ENCODE results near the gene TRA2B. TPM values are rescaled to one million over a fixed set of nuclear protein-coding genes. Genes with fewer than 3 reads are reported as not detected.

TRA2B gene
- total RNA-seq, 2 experiments from 2014 or later = 549 to 585 TPM

DNA sequence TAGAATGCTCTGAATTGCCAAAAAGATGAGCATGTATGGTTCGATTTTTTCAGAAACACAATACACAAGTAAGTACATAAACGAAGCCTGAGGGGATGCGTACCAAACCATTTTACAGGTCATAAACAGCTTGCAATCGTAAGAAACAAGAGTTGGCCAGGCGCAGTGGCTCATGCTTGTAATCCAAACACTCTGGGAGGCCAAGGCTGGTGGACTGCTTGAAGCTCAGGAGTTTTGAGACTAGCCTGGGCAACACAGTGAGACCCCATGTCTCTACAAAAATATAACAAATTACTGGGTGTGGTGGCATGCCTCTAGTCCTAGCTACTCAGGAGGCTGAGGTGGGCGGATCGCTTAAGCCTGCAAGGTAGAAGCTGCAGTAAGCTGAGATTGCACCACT lies 13.4 kb downstream of the TRA2B start:
- Mint-ChIP-seq H3K27ac (peak overlapping the region; percentile 56), H3K36me3 (ENCODE audit: low read depth) (peaks cover 100% of the 10 kb centered on the region)
- TF ChIP-seq, protein P1, sequence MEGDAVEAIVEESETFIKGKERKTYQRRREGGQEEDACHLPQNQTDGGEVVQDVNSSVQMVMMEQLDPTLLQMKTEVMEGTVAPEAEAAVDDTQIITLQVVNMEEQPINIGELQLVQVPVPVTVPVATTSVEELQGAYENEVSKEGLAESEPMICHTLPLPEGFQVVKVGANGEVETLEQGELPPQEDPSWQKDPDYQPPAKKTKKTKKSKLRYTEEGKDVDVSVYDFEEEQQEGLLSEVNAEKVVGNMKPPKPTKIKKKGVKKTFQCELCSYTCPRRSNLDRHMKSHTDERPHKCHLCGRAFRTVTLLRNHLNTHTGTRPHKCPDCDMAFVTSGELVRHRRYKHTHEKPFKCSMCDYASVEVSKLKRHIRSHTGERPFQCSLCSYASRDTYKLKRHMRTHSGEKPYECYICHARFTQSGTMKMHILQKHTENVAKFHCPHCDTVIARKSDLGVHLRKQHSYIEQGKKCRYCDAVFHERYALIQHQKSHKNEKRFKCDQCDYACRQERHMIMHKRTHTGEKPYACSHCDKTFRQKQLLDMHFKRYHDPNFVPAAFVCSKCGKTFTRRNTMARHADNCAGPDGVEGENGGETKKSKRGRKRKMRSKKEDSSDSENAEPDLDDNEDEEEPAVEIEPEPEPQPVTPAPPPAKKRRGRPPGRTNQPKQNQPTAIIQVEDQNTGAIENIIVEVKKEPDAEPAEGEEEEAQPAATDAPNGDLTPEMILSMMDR (IDR thresholded peaks at IDR 0.05) = no peak

DNA sequence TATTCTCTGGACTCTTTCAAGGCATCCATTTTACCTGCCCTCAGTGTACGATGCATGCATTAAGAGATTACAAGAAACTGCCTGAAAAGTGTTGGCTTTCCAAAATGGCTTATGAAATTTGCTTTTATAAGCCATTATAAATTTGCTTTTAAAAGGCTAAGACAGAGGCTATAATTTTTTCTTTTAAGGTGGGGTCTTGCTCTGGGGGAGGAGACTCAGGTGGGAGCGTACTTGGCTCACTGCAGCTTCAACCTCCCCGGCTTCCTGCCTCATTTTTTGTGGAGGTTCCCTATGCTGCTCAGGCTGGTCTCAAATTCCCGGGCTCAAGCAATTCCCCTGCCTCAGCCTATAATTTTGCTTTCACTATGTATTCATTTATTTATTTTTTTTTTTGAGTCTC lies 17.6 kb downstream of the TRA2B start:
- no peak for ATAC-seq (ENCODE audit: poor library complexity)
- no peak overlapping the region for H3K27ac ChIP-seq (ENCODE audit: low read depth in 1 of 2, low read length in 2 of 2)
- CTCF ChIA-PET = interaction anchor here (0.9 to 1.8 kb wide), 2 partner anchors 12 to 24 kb away, joined by 3 to 10 read pairs; no protein-coding TSS in a partner anchor
- POLR2A ChIA-PET = interaction anchor here (1.1 kb wide), 1 partner anchor 12 kb away, joined by 5 read pairs; no protein-coding TSS in a partner anchor
- Mint-ChIP-seq H3K36me3 (ENCODE audit: low read depth) (peaks cover 100% of the 10 kb centered on the region), H3K27ac (no peak overlapping the region), H3K27me3 (no peaks in the 10 kb centered on the region), H3K4me3 (no peak overlapping the region), H3K4me1 (ENCODE audit: low read depth) (peaks cover 33% of the 10 kb centered on the region), H3K9me3 (no peaks in the 10 kb centered on the region)
- peaks cover 5% of the 10 kb centered on the region for H3K4me1 ChIP-seq (ENCODE audit: insufficient read depth, low read length)
- no peak overlapping the region for H3K4me3 ChIP-seq (ENCODE audit: low read length)
- intact Hi-C loops (cut with DNase I, micrococcal nuclease) = no loop called here
- no peaks in the 10 kb centered on the region for H3K27me3 ChIP-seq (ENCODE audit: control insufficient read depth in 1 of 2, insufficient read depth in 2 of 2, low read length in 2 of 2)
- no peak for DNase-seq
- H3K9me3 ChIP-seq (ENCODE audit: control insufficient read depth in 1 of 2, insufficient read depth in 1 of 2, low read length in 2 of 2) = no peaks in the 10 kb centered on the region
- TF ChIP-seq, protein P1 (IDR thresholded peaks at IDR 0.05) = no peak
- H3K36me3 ChIP-seq (ENCODE audit: insufficient read depth, low read length) = peaks cover 100% of the 10 kb centered on the region

More for the DNA sequence above, 13.4 kb downstream of the TRA2B start:
- DNase-seq = no peak
- no peak overlapping the region for H3K4me3 ChIP-seq (ENCODE audit: low read length)
- Mint-ChIP-seq H3K4me1 (ENCODE audit: low read depth) (peaks cover 63% of the 10 kb centered on the region), H3K4me3 (no peak overlapping the region), H3K27me3 (no peaks in the 10 kb centered on the region), H3K9me3 (no peaks in the 10 kb centered on the region)
- ChIA-PET CTCF (interaction anchor here (3.0 kb wide), 1 partner anchor 19 kb away, joined by 15 read pairs; no protein-coding TSS in a partner anchor), POLR2A (interaction anchor here (1.1 to 6.2 kb wide), 2 partner anchors 12 to 19 kb away, joined by 5 to 116 read pairs; partner anchors contain the start of gene TRA2B)
- H3K9me3 ChIP-seq (ENCODE audit: control insufficient read depth in 1 of 2, insufficient read depth in 1 of 2, low read length in 2 of 2) = no peaks in the 10 kb centered on the region
- intact Hi-C loops (cut with DNase I, micrococcal nuclease) = no loop called here
- ATAC-seq (ENCODE audit: poor library complexity) = no peak
- no peaks in the 10 kb centered on the region for H3K27me3 ChIP-seq (ENCODE audit: control insufficient read depth in 1 of 2, insufficient read depth in 2 of 2, low read length in 2 of 2)
- H3K4me1 ChIP-seq (ENCODE audit: insufficient read depth, low read length) = peaks cover 26% of the 10 kb centered on the region
- H3K36me3 ChIP-seq (ENCODE audit: insufficient read depth, low read length) = peaks cover 97% of the 10 kb centered on the region
- H3K27ac ChIP-seq (ENCODE audit: low read depth in 1 of 2, low read length in 2 of 2) = no peak overlapping the region

DNA sequence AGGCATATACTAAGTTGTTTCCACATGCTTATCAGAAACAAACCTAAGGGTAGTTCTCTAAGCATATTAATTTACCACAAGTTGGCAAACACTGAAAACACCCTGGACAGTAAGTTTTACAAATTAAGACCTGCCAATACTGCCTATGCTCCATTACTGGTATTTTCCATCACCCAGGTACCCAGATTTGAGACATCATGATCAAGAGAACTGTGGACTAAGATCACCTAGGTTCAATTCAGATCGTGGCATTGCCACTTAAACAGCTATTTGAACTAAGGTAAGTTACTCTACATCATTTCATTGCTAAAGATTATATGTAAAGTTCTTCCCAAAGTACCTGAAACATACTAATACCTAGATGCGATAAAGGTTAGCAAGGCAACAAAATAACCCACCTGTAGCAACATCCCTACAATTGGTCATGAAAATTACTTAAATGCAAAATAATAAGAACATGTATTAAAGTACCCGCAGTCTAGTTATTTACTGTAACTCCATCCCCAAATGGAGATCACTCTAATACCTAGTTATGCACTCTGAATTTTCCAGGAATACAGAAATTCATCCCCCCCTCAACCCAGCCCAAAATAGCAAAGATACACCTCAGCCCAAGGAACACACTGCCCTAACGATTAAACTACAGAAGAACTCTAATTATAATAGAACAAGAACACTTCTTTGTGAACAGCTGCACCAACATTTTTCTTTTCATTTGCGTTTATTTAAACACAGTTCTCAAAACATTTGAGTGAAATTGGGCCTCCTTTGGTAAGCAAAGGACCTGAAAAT lies 21.6 kb downstream of the TRA2B start:
- no peaks in the 10 kb centered on the region for H3K9me3 ChIP-seq (ENCODE audit: control insufficient read depth in 1 of 2, insufficient read depth in 1 of 2, low read length in 2 of 2)
- no peak overlapping the region for H3K4me3 Mint-ChIP-seq
- intact Hi-C loops (cut with DNase I, micrococcal nuclease) = loop anchor here in 1 of 2 experiments (2.0 kb wide), 1 partner anchor 17 kb away; no protein-coding TSS in a partner anchor
- H3K4me1 ChIP-seq (ENCODE audit: insufficient read depth, low read length) = no peaks in the 10 kb centered on the region
- ATAC-seq (ENCODE audit: poor library complexity) (no peak), DNase-seq (no peak)
- H3K36me3 Mint-ChIP-seq (ENCODE audit: low read depth) = peaks cover 83% of the 10 kb centered on the region
- H3K27me3 ChIP-seq (ENCODE audit: control insufficient read depth in 1 of 2, insufficient read depth in 2 of 2, low read length in 2 of 2) = no peaks in the 10 kb centered on the region
- no peak overlapping the region for H3K27ac ChIP-seq (ENCODE audit: low read depth in 1 of 2, low read length in 2 of 2)
- ChIA-PET CTCF (no interaction called here), POLR2A (no interaction called here)
- H3K4me1 Mint-ChIP-seq (ENCODE audit: low read depth) = peaks cover 15% of the 10 kb centered on the region
- H3K36me3 ChIP-seq (ENCODE audit: insufficient read depth, low read length) = peaks cover 78% of the 10 kb centered on the region
- H3K27ac Mint-ChIP-seq = peak overlapping the region; percentile 75
- no peaks in the 10 kb centered on the region for H3K27me3 Mint-ChIP-seq
- H3K9me3 Mint-ChIP-seq = no peaks in the 10 kb centered on the region
- TF ChIP-seq, protein P1 (IDR thresholded peaks at IDR 0.05) = no peak
- H3K4me3 ChIP-seq (ENCODE audit: low read length) = no peak overlapping the region
